HG03135 (cell line): Measurements from ENCODE around the gene TSR3.
"Not testable (repeated sequence)": the region's sequence is repeated elsewhere in the genome, so short reads cannot be mapped to it uniquely, and the experiment has no call there.

Source experiments
- ATAC-seq: cut with Tn5 transposase; IDR thresholded peaks from one replicate; pipeline ENCODE4 v1.9.1; 2021; ENCODE audit warnings: mild to moderate bottlenecking, moderate library complexity; ENCODE audit not compliant: unreplicated experiment

TSR3 gene

DNA sequence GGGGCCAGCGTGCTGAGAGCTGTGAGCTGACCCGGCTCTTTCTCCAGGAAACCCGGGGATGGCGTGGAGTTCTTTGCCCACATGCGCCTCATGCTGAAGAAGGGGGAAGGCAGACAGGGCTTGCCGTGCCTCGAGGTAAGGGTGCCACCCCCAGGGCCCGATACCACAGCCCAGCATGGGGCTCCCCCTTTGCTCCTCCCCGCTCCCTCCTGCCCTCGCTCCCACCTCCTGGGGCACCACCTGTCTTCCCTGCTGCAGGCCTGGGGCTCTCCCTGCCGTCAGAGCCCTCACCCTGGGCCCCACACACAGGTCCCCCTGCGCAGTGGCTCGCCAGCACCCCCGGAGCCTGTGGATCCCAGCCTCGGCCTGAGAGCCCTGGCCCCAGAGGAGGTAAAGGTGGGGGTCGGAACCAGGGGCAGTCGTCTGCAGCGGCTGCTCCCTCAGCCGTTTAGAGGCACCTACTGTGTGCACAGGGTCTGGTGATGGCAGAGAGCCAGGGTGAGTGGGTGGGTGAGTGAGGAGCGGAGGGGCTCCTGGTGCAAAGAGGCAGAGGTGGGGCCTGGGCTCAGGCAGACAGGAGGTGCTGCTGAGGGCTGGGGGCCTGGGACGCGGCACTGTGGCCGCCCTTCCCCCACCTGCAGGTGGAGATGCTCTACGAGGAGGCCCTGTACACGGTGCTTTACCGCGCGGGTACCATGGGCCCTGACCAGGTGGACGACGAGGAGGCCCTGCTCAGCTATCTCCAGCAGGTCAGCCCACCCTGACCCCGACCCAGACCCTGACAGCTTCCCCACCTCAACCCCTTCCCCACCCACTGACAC, 12.6 kb downstream of the TSR3 start:
- ATAC-seq: no peak

DNA sequence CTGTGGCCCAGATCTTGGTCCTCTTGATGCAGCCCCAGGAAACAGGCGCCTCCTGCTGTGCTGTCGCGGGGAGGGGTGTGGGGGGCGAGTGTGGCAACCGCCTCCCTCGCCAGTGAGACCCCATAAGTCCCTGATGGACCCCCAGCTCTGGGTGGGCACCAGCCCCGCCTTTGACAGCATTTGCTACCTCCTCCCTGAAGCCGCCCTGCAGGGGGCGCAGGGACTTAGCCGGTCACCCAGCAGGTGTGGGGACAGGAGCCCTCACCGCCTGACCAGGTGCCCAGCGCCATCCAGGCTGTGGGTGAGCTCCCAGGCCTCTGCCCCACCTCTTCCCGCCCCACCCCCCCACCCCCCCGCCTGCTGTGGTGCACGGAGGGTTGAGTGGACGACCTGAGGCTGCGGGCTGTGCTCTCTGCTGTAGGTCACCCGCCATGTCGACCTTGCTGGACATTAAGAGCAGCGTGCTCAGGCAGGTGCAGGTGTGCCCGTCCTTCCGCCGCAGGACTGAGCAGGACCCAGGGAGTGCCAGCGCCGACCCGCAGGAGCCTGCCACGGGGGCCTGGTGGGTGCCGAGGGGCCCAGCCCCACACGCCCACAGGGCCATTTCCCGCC, 13.5 kb downstream of the TSR3 start:
- ATAC-seq: no peak

DNA sequence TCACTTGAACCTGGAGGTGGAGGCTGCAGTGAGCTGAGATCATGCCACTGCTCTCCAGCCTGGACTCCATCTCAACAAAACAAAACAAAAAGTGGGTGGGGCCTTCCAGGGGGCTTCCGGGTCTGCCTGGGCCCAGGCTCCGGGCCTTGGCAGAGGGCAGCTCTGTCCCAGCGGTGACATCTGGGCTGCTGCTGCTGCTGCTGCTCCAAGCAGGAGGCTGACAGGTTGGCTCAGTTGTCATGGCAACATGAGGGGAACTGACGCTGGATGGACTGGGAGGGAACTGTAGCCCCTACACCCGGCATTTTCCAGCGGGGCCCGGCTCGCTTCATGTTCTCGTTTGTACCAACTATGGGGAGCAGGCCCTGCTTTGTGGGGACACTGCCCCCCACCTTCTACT, 14.2 kb downstream of the TSR3 start:
- no peak for ATAC-seq

DNA sequence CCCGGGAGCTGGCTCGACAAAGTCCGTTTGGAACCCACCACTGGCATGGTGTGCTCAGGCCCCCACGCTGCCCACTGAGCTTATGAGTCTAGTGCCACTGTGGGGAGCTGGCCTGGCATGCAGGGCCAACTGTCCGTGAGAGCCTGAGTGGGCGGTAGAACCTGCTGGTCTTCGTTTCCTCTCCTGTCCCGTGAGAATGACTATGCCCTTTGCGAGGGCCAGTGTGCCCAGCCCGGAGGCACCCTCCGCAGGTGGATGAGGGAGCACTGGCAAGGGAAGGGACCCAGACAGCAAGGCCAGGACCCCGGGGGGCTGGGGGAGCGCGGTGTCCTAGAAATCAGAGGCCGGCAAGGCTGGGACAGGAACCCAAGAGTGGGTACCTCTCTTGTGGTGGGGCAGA, 15.1 kb downstream of the TSR3 start:
- no peak for ATAC-seq

DNA sequence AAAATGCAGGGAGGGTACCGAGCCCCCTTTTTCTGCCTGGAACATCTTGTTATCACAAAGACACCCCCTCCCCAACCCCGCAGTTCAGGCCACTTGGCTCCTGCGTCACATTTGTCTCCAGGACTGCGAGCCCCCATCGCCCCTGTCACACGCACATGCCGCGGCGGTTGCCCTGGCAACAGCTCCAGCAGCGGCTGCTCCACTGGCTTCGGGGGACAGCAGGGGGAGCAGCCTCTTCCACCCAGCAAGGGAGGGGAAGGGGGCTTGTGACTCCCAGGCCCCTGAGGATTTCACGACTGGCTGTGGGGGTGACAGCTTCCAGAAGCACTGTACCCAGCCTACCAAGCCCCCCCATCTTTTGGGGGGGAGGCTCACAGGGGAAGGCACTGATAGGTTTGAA, 15.7 kb downstream of the TSR3 start:
- ATAC-seq: no peak

DNA sequence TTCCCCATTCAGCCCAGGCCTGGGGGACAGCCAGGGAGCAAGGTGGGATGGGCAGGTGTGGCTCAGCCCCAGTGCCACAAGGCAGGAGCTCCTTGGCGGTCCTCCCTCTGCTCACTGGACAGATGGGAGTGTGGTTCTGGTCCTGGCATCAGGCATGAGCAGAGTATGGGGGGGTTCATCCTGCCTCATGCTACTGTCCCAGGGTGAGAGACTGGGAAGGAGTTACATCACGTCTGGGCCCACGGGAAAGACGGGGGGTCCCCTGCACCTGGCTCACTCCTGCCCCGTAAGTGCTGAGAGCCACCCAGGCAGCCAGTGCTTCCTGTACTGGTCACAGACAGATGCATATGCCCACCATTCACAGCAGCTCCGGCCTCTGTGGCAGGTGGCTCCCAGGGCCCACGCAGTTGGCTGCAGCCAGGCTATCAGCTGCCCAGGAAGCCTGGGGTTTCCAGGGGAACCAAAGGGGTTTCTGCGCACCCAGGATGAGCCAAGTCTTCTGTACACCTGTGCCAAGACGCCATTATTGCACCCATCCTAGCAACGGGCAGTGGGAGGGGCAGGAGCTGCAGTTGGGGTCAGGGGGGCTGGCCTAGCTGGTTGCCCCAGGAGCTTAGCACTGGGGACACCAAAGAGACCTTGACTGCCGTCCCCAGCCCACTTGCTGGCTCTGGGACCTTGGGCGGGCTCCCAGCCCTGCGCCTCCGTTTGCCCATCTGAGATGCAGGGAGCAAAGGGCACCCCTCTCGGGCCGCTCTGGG, 16.3 kb downstream of the TSR3 start:
- no peak for ATAC-seq

DNA sequence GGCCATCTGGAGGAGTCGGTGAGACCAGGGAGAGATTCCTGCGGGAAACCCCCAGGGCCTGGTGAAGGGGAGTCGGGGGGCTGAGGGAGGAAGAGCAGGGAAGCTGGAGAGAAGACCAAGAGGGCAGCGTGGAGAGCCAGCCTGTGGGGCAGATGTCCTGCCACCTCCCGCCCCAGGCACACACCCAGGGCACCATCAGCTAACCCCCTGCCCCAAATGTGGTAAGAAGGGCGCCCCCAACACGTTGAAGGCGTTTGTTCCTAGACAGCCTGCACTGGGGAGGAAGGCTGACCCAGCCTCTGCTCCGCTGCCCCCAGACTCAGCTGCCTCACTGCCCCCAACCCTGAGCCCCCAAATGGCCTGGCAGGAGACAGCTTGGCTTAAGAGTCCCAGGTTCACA, 16.9 kb downstream of the TSR3 start:
- no peak for ATAC-seq

DNA sequence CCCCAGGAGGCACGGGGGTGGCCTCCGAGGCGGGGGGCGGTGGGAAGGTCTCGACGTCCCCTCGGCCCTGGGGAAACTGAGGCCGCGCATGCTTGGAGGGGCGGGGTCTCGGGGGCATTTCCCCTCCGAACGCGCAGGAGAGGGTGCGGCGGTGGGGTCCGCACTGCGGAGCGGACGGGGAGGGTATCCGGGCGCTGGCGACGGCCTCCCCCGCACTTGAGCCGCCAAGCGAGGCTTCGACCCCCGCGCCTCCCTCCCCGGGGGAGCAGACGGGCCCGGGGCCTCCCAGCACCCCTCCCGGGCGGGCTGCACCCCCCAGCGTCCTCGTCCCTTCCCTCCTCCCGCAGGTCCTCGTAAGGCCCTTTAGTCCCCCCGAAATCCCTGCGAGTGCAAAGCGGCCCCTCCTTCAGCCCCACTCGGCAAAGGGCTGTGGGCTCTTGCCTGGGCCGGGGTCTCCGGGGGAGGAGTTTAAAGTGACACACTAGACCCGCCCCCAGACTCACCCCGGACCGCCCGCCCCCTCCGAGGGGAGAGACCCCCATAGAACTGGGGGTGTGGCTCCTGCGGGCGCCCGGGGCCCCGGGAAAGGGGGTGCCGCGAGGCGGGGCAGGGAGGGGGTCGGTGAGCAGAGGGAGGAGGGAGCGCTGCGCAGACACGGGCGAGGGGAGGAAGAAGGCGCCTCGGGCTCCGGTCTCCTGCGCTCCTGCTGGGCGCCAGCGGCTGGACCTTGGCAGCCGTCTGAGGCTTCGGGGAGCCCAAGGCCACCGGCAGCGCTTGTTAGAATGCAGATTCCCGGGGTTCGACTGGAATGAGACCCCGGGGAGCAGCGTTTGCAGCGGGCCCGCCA, 17.6 kb downstream of the TSR3 start:
- ATAC-seq: no peak

DNA sequence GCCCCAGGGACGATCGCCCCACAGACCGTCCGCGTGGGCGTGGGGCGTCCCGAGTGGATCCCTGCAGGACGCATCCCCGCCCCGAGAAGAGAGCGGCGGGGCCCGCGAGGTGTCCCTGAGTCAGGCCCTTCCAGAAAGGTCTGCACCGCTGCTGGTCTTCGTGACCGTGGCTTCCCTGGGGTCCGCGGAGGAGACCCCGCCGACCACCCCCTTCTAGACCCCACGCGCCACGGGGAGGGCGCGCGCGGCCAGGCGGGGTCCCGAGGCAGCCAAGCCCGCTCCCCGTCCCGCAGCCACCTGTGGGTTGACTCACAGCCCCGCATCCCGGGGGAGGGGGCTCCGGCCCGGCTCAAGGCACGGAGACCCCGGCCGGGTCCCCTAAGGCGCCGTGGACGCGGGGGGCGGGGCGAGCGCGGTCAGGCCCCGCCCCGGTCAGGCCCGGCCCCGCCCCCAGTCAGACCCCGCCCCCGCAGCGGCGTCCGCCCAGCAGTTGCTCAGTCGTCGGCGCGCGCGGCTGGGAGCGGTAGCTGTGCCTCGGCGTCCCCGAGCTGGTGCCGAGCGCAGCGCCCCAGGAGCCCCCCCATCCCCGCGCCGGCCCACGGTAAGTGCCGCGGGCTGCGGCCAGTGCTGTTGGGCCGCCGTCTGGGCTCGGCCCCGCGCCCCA, 18.4 kb downstream of the TSR3 start, which contains the start of gene BAIAP3:
TSS of gene BAIAP3 (plus strand) at position 497 of the 664 bp plus-strand sequence. CDS start 4,905 bp downstream, outside the sequence.
- no peak for ATAC-seq

DNA sequence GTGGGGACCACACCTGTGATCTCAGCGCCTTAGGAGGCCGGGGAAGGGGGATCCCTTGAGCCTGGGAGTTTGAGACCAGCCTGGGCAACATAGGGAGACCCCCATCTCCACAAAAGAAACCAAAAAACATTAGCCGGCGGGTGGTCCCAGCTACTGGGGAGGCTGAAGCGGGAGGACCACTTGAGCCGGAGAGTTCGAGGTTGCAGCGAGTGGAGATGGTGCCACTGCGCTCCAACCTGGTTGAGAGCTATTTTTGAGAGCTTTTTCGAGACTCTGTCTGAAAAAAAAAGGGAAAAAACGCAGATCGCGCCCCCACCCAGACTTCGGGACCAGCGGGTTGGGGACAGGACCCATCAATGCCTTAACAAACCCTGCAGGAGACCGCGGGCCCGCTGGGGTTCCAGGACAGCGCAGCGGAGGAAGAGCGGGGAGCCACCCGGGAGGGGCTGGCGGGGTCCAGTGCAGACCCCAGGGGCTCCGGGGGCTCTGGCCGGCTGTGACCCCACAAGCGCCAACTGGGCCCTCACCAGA, 19.0 kb downstream of the TSR3 start:
- ATAC-seq: no peak

DNA sequence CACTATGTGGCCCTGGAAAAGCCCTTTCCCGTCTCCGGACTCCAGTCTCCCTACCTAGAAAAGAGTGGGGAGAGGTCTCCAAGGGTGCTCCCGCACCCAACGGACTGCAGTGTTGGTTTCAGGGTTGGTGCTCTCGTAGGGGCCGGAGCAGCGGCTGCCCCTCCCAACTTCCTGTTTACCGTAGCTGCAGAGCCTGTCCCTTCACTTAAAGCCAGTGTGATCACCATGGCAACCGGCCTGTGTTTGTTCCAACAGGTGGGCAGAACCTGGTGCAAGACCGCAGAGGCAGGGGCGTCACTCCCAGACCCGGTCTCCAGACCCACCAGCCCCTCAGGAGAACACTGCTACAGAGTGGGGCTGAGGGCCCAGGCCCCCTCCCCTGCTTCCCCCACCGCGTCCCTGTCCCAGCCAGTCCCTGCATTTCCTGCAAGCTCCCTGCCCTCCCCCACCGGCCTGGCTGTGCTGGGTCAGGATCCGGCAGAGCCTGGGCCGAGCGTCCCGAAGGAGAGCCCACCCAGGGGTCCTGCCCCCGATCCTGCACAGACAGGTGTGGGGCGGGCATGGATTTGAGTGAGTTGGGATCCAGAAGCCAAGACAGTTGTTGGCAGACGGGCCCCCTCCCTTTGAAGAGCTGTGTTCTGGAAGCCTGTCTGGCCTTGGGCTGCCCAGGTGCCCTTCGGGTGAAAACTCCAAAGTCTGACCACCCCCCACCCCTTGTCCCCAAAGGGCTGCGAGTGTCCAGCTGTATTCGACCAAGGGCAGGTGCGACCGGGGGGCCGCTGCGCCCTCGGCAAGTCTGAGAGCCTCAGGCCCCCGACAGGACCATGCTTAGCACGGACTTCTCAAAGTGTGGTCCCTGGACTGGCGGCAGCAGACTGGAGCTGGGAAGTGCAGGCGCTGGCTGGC, 19.7 kb downstream of the TSR3 start:
- ATAC-seq: no peak

DNA sequence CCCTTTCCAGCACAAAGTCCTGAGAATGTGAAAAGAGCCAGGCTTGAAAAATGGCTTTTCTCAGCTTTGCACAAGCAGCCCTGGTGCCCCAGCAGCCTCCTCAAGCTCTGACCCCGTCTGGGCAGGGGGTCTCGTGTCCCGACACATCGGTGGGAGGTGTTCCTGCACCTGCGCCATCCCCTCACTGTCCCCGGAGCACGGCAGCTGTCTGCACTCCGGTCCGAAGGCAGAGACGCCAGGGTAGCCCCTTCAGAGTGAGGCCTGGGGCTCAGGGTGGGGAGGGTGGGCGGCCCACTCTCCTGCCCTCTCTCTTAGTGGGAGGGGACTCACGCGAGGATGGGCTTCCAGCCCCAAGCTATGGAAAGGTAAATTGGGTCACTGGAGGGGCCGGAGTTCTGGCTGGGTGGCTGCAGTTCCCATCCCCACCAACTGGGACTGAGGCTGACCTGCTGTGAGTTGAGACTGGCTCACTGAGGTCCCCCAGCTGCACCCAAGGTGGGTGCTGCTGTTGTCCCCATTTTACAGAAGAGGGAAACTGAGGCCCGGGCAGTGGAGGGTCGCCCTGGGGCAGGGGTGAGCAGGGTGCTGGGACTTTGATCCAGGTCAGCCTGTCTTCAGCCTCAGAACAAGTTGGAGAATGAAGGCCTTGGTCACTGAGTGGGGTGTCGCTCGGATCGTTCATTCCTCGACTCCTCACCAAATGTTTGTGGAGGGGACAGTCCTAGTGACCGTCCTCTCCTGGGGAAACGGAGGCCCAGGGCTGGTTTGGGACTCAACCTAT, 20.6 kb downstream of the TSR3 start:
- no peak for ATAC-seq

DNA sequence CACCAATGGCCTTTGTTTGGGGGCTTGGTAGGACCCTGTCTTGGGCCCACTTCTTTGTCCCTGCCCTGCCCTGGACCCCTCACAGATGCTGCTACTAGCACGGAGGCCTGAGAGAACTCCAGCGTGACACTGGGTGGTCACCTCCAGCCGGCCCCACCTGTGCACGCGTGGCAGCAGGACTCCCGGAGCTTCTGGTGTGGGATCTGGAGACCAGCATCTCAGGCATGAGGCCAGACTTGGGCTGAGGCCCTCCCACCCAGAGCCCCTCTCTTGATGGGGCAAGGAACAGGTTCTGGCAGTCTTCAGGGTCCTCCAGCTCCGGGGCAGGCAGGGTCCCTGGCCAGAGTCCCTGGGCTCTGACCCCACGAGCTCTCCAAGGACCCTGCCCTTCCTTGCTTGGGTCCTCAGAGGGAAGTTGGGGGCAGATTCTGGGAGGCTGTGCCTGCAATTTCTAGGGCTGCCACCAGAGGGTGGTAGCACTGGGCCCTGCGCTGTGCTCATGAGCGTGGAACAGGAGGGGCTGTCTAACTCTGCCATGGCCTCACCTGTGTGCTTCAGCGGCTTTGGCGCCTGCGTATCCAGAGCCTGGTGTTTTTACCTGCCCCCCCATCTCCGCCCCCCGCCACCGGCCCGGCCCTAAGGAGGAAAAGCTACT, 21.3 kb downstream of the TSR3 start:
- no peak for ATAC-seq

DNA sequence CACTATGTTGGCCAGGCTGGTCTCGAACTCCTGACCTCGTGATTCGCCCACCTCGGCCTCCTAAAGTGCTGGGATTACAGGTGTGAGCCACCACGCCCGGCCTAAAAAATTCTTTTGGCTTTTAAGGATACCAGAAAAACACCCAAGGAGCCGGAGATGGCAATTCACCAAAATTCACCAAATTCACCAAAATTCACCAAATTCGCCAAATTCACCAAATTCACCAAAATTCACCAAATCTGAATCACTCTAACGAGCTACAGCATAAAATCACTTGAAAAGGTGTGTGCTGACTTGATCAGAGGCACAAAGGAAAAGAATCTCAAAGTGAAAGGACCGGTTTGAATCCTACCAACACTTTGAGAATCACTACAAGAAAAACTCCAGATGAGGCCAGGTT, 22.7 kb downstream of the TSR3 start:
- ATAC-seq: not testable (repeated sequence)

DNA sequence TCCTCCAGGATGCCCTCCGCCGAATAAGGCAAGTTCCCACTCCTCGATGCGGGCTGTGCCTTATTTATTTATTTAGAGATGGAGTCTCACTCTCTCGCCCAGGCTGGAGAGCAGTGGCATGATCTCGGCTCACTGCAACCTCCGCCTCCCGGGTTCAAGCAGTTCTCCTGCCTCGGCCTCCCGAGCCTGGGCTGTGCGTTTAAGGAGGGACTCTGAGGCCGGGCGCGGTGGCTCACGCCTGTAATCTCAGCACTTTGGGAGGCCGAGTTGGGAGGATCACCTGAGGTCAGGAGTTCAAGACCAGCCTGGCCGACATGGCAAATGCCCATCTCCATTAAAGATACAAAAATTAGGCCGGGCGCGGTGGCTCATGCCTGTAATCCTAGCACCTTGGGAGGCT, 23.5 kb downstream of the TSR3 start:
- not testable (repeated sequence) for ATAC-seq

DNA sequence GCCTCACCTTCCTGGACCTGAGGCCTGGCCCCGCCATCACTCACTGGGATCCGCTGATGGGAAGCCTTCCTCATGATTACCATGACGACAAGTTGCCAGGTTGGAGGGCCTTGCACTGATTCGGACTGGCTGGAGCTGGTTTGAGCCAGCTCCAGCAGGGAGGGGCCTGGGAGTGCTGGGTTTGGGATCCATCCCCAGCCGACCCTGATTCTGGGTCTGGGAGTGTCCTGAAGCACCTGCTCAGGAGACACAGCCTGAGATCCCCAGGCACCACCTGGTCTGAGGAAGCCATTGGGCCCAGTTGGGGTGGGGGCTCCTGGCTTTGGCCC, 24.1 kb downstream of the TSR3 start:
- ATAC-seq: no peak

DNA sequence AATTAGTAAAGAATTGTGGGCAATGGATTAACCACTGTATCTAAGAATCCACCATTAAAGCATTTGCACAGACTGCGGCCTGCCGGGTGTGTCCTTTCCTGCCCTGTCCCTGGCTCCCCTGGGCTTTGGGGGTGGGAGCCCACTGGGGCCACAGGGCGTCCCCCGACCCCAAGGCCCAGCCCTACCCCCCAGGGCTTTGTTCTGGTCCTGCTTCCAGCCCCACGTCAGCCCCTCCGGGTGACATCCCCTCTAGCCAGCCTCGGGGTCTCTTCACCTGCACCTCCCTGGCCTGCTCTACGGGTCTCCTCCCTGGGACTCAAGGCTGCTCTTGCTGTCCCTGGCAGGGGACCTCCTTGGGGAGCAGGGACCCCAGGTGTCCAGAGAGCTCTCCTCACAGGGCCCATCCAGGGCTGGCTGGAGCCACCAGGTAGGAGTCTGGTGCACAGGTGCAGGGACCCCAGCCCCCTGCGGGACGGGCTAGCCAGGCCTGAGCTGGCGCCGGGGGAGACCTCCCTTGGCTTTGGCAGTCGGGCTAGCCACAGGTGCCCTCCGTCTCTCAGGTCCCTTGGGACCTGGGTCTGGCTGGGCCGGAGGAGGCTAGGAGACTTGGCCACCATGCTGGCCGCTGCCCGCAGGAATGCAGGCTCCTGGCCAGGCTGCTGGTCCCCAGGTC, 24.6 kb downstream of the TSR3 start:
- no peak for ATAC-seq
